KMS-11 (cell line): Measurements from ENCODE around the gene SULT2A1.
"Not testable (repeated sequence)": the region's sequence is repeated elsewhere in the genome, so short reads cannot be mapped to it uniquely, and the experiment has no call there.

ENCODE experiments used
- H2AFZ ChIP-seq: fragments of 200-600 bp; sonication (generic); 2 replicates; pipeline ENCODE4 v1.6.1; 2016; ENCODE audit warnings: antibody characterized with exemption, mixed run types, low read depth
- H3K27ac ChIP-seq: fragments of 200-600 bp; sonication (generic); 2 replicates; pipeline ENCODE4 v1.6.1; 2016; ENCODE audit warnings: mild to moderate bottlenecking, mixed run types
- H3K27me3 ChIP-seq: fragments of 200-600 bp; sonication (generic); 2 replicates; pipeline ENCODE4 v1.6.1; 2017; ENCODE audit warnings: mild to moderate bottlenecking, low read depth, mixed run types, moderate library complexity; ENCODE audit not compliant: insufficient read depth
- H3K36me3 ChIP-seq: fragments of 200-600 bp; sonication (generic); 2 replicates; pipeline ENCODE4 v1.6.1; 2017; ENCODE audit warnings: mild to moderate bottlenecking, mixed run types; ENCODE audit not compliant: insufficient read depth
- H3K4me1 ChIP-seq: fragments of 200-600 bp; sonication (generic); 2 replicates; pipeline ENCODE4 v1.6.1; 2016; ENCODE audit warnings: mild to moderate bottlenecking, low read depth, mixed run types; ENCODE audit not compliant: poor library complexity, severe bottlenecking
- H3K4me2 ChIP-seq: fragments of 200-600 bp; sonication (generic); 2 replicates; pipeline ENCODE4 v1.7.0; 2016; ENCODE audit warnings: mild to moderate bottlenecking, mixed run types
- H3K4me3 ChIP-seq: fragments of 200-600 bp; sonication (generic); IDR thresholded peaks from 2 replicates; pipeline ENCODE4 v1.6.1; 2017; ENCODE audit warnings: low read depth, low read length, mixed read lengths; ENCODE audit not compliant: insufficient read depth
- H3K79me2 ChIP-seq: fragments of 200-600 bp; sonication (generic); 2 replicates; pipeline ENCODE4 v1.6.1; 2016; ENCODE audit warnings: low read depth, mixed run types; ENCODE audit not compliant: insufficient read depth
- H3K9ac ChIP-seq: fragments of 200-600 bp; sonication (generic); 2 replicates; pipeline ENCODE4 v1.6.1; 2016; ENCODE audit warnings: mild to moderate bottlenecking, mixed run types
- H4K20me1 ChIP-seq: fragments of 200-600 bp; sonication (generic); 2 replicates; pipeline ENCODE4 v1.6.1; 2016; ENCODE audit warnings: mild to moderate bottlenecking, mixed run types; ENCODE audit not compliant: insufficient read depth
- TF ChIP-seq, protein P1 (sequence below): fragments of 200-600 bp; sonication (generic); conservative IDR thresholded peaks from 2 replicates; pipeline ENCODE4 v1.6.1; 2017; ENCODE audit warnings: low read depth, mild to moderate bottlenecking, antibody characterized with exemption, low read length, moderate library complexity, mixed read lengths

The SULT2A1 gene

DNA sequence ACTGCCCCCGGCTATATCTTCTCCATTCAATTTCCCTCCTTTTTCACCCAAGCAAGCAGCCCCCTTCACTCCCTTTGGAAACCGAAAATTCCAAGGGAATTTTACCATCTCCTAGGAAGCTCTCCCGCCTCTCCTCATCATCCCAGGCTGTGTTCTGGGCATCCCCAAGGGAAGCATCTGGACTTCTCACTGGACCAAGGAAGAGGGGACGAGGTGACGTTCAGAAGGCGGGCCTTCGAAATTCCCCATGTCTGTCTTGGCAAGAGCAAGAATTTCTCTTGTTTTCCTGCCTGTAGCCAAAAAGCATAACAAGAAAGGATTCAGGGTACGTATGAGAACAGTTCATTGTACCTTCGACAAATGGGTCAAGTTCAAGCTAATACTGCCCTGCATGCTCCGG, 20.9 kb downstream of the SULT2A1 start:
- Histone ChIP-seq H3K4me1 (no peaks in the 10 kb centered on the region), H3K27ac (no peak overlapping the region), H3K27me3 (peaks cover 56% of the 10 kb centered on the region), H3K9ac (no peak overlapping the region), H4K20me1 (no peaks in the 10 kb centered on the region), H3K4me2 (no peak overlapping the region), H3K79me2 (no peaks in the 10 kb centered on the region), H3K36me3 (no peaks in the 10 kb centered on the region), H2AFZ (no peak overlapping the region), H3K4me3 (no peak overlapping the region)
- TF ChIP-seq, protein P1, sequence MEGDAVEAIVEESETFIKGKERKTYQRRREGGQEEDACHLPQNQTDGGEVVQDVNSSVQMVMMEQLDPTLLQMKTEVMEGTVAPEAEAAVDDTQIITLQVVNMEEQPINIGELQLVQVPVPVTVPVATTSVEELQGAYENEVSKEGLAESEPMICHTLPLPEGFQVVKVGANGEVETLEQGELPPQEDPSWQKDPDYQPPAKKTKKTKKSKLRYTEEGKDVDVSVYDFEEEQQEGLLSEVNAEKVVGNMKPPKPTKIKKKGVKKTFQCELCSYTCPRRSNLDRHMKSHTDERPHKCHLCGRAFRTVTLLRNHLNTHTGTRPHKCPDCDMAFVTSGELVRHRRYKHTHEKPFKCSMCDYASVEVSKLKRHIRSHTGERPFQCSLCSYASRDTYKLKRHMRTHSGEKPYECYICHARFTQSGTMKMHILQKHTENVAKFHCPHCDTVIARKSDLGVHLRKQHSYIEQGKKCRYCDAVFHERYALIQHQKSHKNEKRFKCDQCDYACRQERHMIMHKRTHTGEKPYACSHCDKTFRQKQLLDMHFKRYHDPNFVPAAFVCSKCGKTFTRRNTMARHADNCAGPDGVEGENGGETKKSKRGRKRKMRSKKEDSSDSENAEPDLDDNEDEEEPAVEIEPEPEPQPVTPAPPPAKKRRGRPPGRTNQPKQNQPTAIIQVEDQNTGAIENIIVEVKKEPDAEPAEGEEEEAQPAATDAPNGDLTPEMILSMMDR = no peak

- Histone ChIP-seq H4K20me1 (no peaks in the 10 kb centered on the region), H3K27me3 (peaks cover 46% of the 10 kb centered on the region), H3K79me2 (no peaks in the 10 kb centered on the region), H3K4me3 (no peak overlapping the region), H2AFZ (no peak overlapping the region), H3K4me1 (no peaks in the 10 kb centered on the region), H3K36me3 (no peaks in the 10 kb centered on the region), H3K27ac (no peak overlapping the region), H3K4me2 (no peak overlapping the region), H3K9ac (no peak overlapping the region)
- TF ChIP-seq, protein P1 = peak; percentile 95
Observed at GRCh38 chr19:47863514-47863936, 22.6 kb downstream of the SULT2A1 start.

- H3K4me3 ChIP-seq = no peak overlapping the region
- no peaks in the 10 kb centered on the region for H3K4me1 ChIP-seq
- H3K27ac ChIP-seq = no peak overlapping the region
- H3K27me3 ChIP-seq = peaks cover 48% of the 10 kb centered on the region
- H2AFZ ChIP-seq = no peak overlapping the region
- H3K79me2 ChIP-seq = no peaks in the 10 kb centered on the region
- H3K9ac ChIP-seq = no peak overlapping the region
- H4K20me1 ChIP-seq = no peaks in the 10 kb centered on the region
- H3K4me2 ChIP-seq = no peak overlapping the region
- H3K36me3 ChIP-seq = no peaks in the 10 kb centered on the region
- TF ChIP-seq, protein P1 = no peak
Observed at GRCh38 chr19:47861630-47862029, 24.5 kb downstream of the SULT2A1 start.

DNA sequence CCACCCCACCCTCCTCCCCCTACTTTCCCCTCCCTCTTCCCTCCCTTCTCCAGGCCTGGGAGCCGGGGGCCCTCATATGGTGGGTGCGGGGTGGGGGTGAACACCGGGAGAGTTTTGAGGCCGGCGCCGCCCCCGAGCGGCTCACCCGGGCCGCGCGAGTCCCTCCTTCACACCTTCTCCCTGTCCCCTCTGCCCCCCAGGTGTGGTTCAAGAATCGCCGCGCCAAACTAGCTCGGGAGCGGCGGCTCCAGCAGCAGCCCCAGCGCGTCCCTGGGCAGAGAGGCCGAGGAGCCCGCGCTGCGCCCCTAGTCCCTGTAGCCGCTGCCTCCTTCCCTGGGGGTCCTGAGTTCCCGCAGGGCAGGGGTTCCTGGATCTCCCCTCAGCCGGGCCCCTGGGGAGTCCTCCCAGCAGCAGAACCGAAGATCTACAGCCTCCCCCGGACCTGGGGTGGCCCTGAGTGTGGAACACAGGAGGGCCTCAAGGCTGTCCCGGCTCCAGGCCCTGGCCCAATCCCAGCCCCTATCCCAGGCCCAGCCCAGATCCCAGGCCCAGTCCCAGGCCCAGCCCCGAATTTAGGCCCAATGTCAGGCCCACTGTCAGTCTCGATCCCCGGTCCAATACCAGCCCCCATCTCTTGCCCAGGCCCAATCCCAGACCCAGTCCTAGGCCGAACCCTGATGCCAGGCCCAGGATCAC, 25.4 kb downstream of the SULT2A1 start:
- TF ChIP-seq, protein P1 = no peak
- H2AFZ ChIP-seq = no peak overlapping the region
- H3K4me2 ChIP-seq = no peak overlapping the region
- no peaks in the 10 kb centered on the region for H4K20me1 ChIP-seq
- no peaks in the 10 kb centered on the region for H3K4me1 ChIP-seq
- peaks cover 52% of the 10 kb centered on the region for H3K27me3 ChIP-seq
- H3K4me3 ChIP-seq = no peak overlapping the region
- no peak overlapping the region for H3K27ac ChIP-seq
- H3K9ac ChIP-seq = no peak overlapping the region
- no peaks in the 10 kb centered on the region for H3K79me2 ChIP-seq
- H3K36me3 ChIP-seq = no peaks in the 10 kb centered on the region

GRCh38 chr19:47859838-47860237, 26.3 kb downstream of the SULT2A1 start:
- H3K27ac ChIP-seq, H3K4me2 ChIP-seq, H3K79me2 ChIP-seq, H3K36me3 ChIP-seq, H3K4me3 ChIP-seq, H3K4me1 ChIP-seq, H2AFZ ChIP-seq, H4K20me1 ChIP-seq, H3K9ac ChIP-seq: not testable (repeated sequence)
- H3K27me3 ChIP-seq = peaks cover 55% of the 10 kb centered on the region

DNA sequence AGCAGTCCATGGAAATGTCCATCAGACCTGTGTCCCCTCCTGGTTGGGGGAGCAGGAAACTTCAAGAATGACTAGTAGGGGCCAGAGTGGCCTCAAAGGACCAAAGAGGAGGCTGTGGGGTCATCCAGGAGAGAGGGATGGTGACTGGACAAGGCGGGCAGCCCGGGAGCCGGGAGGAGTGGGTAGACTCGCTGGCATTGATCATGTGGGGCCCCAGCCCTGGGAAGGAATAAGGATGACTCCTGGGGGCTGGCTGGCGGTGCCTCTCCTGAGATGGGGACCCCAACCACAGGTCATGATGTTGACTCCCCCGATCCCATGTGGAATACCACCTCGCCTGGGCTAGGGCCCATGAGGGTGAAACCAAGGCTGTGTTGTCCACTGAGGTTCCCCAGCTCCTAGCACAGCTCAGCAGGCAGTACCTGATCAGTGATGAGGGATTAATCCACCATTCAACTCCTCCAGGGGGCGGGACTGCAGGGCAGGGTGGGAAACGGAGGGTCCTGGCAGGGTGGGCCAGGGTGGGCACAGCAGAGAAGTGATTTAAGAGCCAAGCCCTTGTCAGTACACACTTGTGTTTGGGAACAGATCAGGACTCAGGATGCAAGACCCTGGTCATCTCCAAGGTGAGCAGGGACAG, 27.3 kb downstream of the SULT2A1 start, which contains the start of gene TPRX2:
TPRX2 (plus strand) TSS at position 590 of the 640 bp plus-strand sequence; CDS start at position 602, 12 bp downstream.
- H3K36me3 ChIP-seq, H3K9ac ChIP-seq, H2AFZ ChIP-seq, H3K79me2 ChIP-seq, H3K4me1 ChIP-seq, H4K20me1 ChIP-seq, H3K27ac ChIP-seq, H3K4me2 ChIP-seq, H3K4me3 ChIP-seq: not testable (repeated sequence)
- peaks cover 57% of the 10 kb centered on the region for H3K27me3 ChIP-seq

- H3K4me2 ChIP-seq, H3K9ac ChIP-seq, H3K4me1 ChIP-seq, H4K20me1 ChIP-seq, H2AFZ ChIP-seq, H3K36me3 ChIP-seq, H3K27ac ChIP-seq, H3K4me3 ChIP-seq, H3K79me2 ChIP-seq: not testable (repeated sequence)
- peaks cover 59% of the 10 kb centered on the region for H3K27me3 ChIP-seq
Observed at GRCh38 chr19:47858231-47858630, 27.9 kb downstream of the SULT2A1 start.
